Activated gamma-delta T cell treated with Interleukin-2 at 50 U/mL for 16 hours (primary cell): ENCODE data around the gene CTNNAL1.

ENCODE experiments used
- DNase-seq: peaks from one replicate; pipeline ENCODE4 v3.0.0-alpha.2; 2020

Gene CTNNAL1

DNA sequence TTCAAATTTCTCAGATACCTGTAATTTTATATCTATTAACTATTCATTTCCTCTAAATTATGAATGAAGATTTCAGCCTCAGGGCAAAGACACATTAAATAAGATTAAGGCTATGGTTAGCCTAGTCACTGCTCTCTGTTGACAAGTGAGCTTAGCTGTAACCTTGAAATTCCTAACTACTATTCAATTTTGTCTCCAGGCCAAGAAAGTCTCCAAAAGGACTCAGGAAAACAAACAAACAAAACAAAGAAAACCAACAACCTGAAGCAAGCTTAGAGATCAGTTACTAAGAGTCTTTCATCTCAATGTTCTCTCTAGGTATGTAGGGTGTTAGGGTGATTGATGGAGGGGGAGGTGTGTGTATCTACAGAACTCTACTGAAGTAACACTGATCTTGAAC lies 9.6 kb upstream of the CTNNAL1 start:
- no peak for DNase-seq

DNA sequence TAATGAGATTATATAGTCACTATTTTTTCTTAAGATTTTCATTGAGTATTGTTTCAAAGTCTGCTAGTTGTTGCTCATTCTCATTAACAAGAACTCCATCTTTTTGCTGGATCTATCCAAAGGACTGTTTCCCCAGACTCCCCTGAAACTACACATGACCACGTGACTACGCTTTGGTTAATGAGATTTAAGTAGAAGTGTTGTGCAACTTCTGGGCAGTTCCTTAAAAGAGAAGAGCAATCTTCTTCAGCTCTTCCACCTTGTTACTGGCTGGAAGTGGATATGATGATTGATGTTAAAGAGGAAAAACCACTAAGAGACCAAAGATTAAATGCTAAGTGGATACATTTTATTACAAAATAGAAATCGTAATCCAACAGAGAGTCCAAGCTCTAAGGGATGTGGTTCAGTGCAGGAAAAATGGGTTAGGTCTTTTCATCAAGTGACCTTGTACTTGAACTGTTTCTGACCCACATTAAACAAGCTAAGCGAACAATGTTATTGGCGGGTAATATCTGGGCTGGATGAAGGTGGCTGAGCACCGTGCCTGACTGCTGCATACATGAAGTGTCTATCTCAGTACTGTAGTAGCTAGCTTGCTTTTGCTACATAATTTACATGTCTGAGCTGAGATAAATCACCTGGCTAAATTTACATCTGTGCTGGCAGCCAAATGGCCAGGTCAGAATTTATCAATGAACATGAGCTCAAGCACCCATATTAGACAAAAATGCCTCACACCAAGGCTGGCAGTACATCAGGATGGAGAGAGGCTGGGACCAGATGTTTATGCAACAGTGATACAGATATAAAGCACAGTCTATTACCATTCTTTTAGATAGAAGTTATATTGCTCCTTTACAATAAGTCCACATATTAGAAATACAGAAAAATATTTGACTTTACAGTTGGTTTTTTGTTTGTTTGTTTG lies 7.5 kb upstream of the CTNNAL1 start:
- DNase-seq, result no peak

GRCh38 chr9:109020113-109020512 lies 6.8 kb upstream of the CTNNAL1 start:
- no peak for DNase-seq

DNA sequence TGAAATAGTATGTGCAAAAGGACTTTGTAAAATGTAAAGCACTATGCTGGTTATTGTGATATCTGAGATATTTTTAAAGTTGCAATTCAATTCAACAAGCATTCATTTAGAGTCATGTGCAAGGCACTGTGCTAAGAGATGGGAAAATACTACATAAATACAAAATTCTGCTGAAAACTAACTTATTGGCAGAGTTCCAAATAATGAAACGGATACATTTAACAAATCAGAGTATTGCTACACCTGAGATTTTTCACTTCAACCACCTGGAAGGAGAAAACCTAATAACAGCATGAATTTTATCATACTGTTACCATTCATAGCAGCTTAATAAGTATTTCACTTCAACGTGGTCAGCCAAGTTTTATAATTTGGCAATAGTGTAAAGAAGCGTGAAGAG lies 6.1 kb upstream of the CTNNAL1 start:
- DNase-seq, result no peak

DNA sequence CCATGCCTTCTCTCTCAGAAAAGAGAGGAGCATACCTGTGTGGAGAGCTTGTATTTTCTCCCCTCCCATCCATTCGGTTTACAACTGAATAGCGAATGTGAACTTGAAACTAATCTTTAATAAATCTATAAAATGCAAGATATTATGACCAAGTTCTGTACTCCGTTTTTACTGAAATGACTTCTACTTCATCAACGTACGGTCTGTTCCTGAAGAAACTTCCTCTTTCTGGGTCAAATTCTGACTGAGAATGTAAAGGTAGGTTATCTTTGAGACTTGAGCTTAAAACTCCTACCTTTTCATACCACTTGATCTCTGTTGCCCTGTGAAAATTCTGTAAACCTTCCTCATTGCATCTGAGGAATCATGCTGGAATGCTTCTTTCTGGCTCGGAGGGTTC lies 4.2 kb upstream of the CTNNAL1 start:
- no peak for DNase-seq

DNA sequence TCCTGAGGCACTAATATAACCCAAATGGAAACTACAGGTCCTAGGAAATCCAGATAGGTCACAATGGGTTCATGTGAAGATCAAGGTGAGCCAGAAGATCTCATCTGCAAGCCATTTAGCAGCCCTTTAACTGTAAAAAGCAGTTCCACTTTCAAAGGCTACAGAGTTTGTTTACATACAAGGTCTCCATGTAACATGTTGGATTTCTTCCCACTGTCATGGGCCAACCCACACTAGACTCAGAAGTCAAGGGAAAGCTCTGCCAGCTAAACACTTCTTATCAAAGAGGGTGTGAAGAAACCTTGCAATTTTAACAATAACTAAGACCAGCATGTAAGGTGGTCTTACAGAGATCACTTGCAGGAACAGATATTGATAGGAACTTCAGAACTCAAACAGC lies 3.8 kb upstream of the CTNNAL1 start:
- DNase-seq, result no peak

DNA sequence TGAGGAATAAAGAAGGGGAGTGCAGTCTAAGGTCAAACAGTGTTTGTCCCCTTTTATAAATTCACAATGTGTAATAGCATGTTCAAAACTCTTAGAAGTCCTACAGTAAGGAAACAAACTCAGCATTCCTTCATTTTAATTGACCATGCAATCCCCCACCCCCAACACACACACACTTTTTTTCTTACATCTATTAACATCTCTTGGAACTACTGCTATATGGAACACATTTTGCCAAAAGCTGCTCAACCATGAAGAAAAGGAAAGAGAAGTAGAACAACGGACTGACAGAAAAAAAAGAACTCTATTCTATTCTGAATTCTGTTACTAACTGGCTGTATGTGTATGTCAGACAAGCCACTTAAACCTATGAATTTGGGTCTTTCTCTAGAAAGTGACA lies 2.8 kb upstream of the CTNNAL1 start:
- DNase-seq, result no peak

DNA sequence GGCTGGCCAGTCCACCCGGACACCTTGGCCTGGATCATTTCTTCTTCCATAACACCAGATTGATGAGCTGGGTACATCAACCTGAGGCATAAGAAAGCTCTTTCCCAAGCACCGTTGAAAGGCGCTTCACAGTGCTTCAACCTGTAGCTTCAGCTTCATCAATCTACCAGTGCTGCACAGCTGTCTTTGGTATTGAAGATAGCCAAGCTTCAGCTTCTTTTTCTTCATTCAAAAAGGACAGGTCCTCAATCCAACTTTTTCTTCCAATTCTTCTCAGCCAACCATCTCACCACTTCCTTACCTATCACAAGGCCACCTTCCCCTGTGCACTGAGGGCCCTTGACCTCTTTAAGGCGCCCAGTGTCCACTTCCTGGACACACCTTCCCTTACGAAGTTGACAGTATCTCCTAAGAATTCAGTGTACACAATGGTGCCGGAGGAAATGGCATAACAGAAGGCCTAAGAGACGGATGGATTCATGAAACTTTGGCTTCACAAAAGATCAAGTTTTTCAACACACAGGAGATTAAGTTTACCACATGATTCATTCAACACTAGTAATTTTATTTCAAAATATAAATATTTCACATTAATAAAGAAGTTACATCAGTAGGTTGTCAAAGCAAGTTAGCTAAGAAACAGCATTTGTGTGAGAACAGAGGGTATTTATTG lies 1.4 kb upstream of the CTNNAL1 start:
- DNase-seq, result no peak

- DNase-seq, result no peak
Measured at GRCh38 chr9:109013679-109014607, 644 bp upstream of the CTNNAL1 start.

- DNase-seq, result peak; percentile 8
Measured at GRCh38 chr9:109012009-109012875, 1.1 kb downstream of the CTNNAL1 start.

- DNase-seq, result no peak
Measured at GRCh38 chr9:109011231-109011671, 2.0 kb downstream of the CTNNAL1 start.

GRCh38 chr9:109010746-109011145 lies 2.6 kb downstream of the CTNNAL1 start:
- DNase-seq, result peak; percentile 24

GRCh38 chr9:109005678-109006077 lies 7.6 kb downstream of the CTNNAL1 start:
- DNase-seq, result no peak

DNA sequence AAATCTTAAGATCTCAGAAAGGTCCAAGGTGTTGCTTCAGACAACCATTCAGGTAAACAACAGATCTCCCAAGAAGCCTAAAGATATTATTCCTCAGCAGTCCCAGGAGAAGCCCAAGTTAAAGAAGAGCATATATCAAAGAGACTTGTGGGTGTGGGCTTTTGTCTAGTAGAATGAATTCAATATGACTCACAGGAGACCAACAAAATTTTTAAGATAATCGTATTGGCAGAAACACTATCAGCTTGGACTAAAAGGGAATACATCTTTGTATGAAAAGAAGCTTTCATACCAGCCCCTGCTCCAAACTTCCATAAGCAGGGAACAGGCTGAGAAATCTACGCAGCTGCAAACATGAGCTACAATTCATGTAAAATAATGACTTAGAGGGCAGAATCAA lies 10.2 kb downstream of the CTNNAL1 start:
- DNase-seq, result no peak

- DNase-seq, result no peak
Measured at GRCh38 chr9:109002141-109002540, 11.2 kb downstream of the CTNNAL1 start.

- no peak for DNase-seq
Measured at GRCh38 chr9:109001275-109001676, 12.0 kb downstream of the CTNNAL1 start.

- no peak for DNase-seq
Measured at GRCh38 chr9:108997112-108997511, 16.2 kb downstream of the CTNNAL1 start.

- no peak for DNase-seq
Measured at GRCh38 chr9:108996643-108997042, 16.7 kb downstream of the CTNNAL1 start.

DNA sequence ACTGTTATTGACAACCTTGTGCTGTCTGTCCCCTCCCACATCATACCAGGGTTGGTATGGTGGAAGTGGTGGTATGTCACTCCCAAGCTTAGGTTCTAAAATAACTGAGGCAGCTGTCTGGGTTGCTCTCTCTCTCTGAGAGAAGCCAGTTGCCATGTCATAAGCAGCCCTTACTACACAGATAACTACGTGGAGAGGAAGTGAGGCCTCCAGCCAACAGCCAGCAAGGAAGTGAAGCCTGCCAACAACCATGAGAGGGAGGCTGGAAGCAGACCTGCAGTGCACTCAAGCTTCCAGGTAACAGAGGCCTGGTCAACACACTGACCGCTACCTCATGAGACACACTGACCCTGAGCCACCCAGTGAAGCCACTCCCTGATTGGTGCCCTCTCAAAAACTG lies 18.6 kb downstream of the CTNNAL1 start:
- no peak for DNase-seq

- no peak for DNase-seq
Measured at GRCh38 chr9:108991479-108991878, 21.8 kb downstream of the CTNNAL1 start.

- DNase-seq, result no peak
Measured at GRCh38 chr9:108983885-108984284, 29.4 kb downstream of the CTNNAL1 start.

DNA sequence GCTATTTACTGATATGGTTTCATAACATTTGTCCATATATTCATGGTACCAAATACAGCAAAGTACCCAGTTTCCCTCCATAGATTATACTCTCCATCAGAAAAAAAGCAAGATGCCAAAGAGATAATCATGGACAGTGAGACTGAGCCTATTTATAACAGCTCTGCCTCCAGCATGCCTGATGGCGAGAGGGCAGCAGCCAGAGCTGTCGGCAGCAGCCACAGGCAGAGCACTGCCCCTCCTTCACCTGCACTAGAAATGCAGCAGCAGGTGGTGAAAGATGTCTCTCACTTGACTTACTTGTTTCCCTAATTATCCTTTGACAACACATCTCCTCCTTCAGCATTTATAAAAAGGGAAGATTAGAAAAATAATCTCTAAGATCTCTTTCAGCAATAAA lies 32.4 kb downstream of the CTNNAL1 start:
- DNase-seq, result no peak
